ENCODE data around the gene IGF2BP1.

Gene IGF2BP1

DNA sequence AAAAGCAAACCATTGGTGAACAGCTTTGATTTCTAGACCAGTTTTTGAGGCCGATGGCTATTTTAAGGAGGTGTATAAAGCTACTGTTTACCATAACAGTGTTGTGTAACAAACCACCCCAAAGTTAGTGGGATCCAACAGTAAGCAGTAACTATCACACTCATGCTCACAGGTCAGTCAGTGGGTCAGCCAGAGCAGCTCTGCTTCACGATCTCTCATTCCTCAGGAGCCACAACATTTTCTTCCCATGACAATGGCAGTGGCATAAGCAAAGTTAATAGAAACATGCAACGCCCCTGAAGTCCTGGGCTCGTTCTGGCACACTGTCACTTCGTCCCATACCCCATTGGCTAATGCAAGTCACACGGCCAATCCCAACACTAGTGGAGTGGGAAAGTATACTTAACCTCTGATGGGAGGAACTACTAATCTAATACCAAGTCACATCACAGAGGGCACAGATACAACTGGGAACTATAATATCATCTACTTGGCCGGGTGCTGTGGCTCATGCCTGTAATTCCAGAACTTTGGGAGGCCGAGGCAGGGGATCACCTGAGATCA lies 107.4 kb downstream of the IGF2BP1 start:
- Histone ChIP-seq H3K27ac (ENCODE audit: low read depth, low read length) (no peak overlapping the region), H3K4me2 (ENCODE audit: low read depth, low read length, poor library complexity, severe bottlenecking) (no peak overlapping the region), H3F3A (ENCODE audit: insufficient read depth) (no peaks in the 10 kb centered on the region), H3K36me3 (ENCODE audit: low read length) (no peaks in the 10 kb centered on the region), H2AFZ (ENCODE audit: low read depth, low read length, severe bottlenecking) (no peak overlapping the region), H3K9me3 (ENCODE audit: insufficient read depth, low read length) (no peaks in the 10 kb centered on the region), H3K9me2 (replicated peaks; ENCODE audit: insufficient read depth, low read length) (no peaks in the 10 kb centered on the region), H3K27me3 (ENCODE audit: low read length) (no peaks in the 10 kb centered on the region), H3K4me3 (ENCODE audit: insufficient read depth, low read length, poor library complexity, severe bottlenecking) (no peak overlapping the region), H3K79me2 (ENCODE audit: insufficient read depth, low read length) (no peaks in the 10 kb centered on the region), H3K9ac (ENCODE audit: low read length) (no peak overlapping the region), H4K20me1 (ENCODE audit: low read depth, low read length) (no peaks in the 10 kb centered on the region)
- TF ChIP-seq EZH2phosphoT487 (conservative IDR thresholded peaks at IDR 0.05; ENCODE audit: low read length) (no peak), CTCF (IDR thresholded peaks at IDR 0.05; ENCODE audit: insufficient read depth, low read length, poor library complexity, severe bottlenecking) (no peak)

Data from SU-DHL-6 (cell line).